Ovary (tissue), 9 donors: ENCODE results near the gene KMT2A. TPM values are rescaled to one million over a fixed set of nuclear protein-coding genes. Genes with fewer than 3 reads are reported as not detected.

ENCODE experiments used
- DNase-seq, 5 donors: peaks; one replicate each; pipeline ENCODE4 v3.0.0-alpha.2; 2019 to 2020
- H3K27ac ChIP-seq, 2 donors: fragments of 200-600 bp; one replicate each; pipeline versions ENCODE4 v1.5.1 to v1.8.0; 2019 to 2022
- H3K27me3 ChIP-seq: fragments of 200-600 bp; one replicate; pipeline ENCODE4 v1.8.0; 2022
- H3K36me3 ChIP-seq: fragments of 200-600 bp; sonication (generic); one replicate; pipeline ENCODE4 v1.5.1; 2019
- H3K4me1 ChIP-seq: one replicate; pipeline ENCODE4 v1.8.1; 2013; ENCODE audit warnings: mild to moderate bottlenecking, moderate library complexity; ENCODE audit not compliant: insufficient read depth
- H3K4me3 ChIP-seq: fragments of 200-600 bp; sonication (generic); one replicate; pipeline ENCODE4 v1.5.1; 2017
- H3K9me3 ChIP-seq, 2 donors: fragments of 200-600 bp in 1 of 2; sonication (generic) in 1 of 2; one replicate each; pipeline versions ENCODE4 v1.5.1 to v1.8.1; 2013 to 2019; ENCODE audit warnings: mild to moderate bottlenecking in 1 of 2, moderate library complexity in 1 of 2
- EP300 ChIP-seq: sonication (generic); formaldehyde crosslinking; IDR thresholded peaks from one replicate; pipeline ENCODE4 v1.6.1; 2017; ENCODE audit warnings: antibody characterized with exemption
- POLR2A ChIP-seq: fragments of 450-650 bp; IDR thresholded peaks from one replicate; pipeline ENCODE4 v1.6.1; 2017; ENCODE audit warnings: antibody characterized with exemption, mild to moderate bottlenecking, moderate library complexity
- WGBS, 3 donors: extraction: QIAGEN DNeasy Blood & Tissue Kit in 1 of 3; methylation state at CpG; one replicate each; pipeline versions ENCODE4 v1.1.5 to v1.1.7; 2013 to 2017; 5-methylcytosine and 5-hydroxymethylcytosine counted together
- intact Hi-C, 4 donors: fragments of 100-400 bp; cut with DNase I; formaldehyde crosslinking; loops; one replicate each; pipeline versions ENCODE4 v1.11.0 to v1.15.1; 2022 to 2023
- polyA plus RNA-seq, 2 donors: library from polyadenylated mRNA; stranded (reverse); fragments of 200-250 nt in 1 of 2; fragments of 350-450 nt in 1 of 2; fragmentation: Illumina TruSeq in 1 of 2; extraction: RNeasy Lipid Tissue Mini Kit (QIAGEN cat#74804) in 1 of 2; gene quantifications; one replicate each; pipeline ENCODE4 v1.2.3, GENCODE V29; 2013 to 2014
- total RNA-seq, 7 donors: library from RNA; depleted of rRNA in 2 of 7; stranded (reverse); fragments of >200 nt in 2 of 7; fragmentation: NEBNext Ultra II Directional in 3 of 7; extraction: Animal tissue kit (Norgen Biotek cat#: 25700) in 3 of 7; gene quantifications; one replicate each; pipeline versions ENCODE4 v1.1.0 to v1.2.4, GENCODE V29; 2016 to 2023
- TF ChIP-seq, protein P1 (sequence below), 3 donors: fragments of 450-650 bp in 2 of 3; fragments of 200-600 bp in 1 of 3; IDR thresholded peaks; one replicate each; pipeline versions ENCODE4 v1.5.1 to v1.8.0; 2016 to 2022; ENCODE audit warnings: antibody characterized with exemption in 3 of 3, mild to moderate bottlenecking in 1 of 3
- donor health status: DM: no; HTN: no; CAD: no; lungs with moderate emphysema.
- donor health status: DM: no; HTN: no; CAD: no.
- donor health status: Bipolar disorder and iron deficiency.
- donor health status: DM: yes; HTN: yes; CAD: no.
- donor health status: DM: no; HTN: no; CAD: no.
- donor health status: DM: yes; HTN: yes; CAD: no.

KMT2A gene
- total and polyA plus RNA-seq, 9 donors, result 25.8 to 107 (median 74.7) TPM

DNA sequence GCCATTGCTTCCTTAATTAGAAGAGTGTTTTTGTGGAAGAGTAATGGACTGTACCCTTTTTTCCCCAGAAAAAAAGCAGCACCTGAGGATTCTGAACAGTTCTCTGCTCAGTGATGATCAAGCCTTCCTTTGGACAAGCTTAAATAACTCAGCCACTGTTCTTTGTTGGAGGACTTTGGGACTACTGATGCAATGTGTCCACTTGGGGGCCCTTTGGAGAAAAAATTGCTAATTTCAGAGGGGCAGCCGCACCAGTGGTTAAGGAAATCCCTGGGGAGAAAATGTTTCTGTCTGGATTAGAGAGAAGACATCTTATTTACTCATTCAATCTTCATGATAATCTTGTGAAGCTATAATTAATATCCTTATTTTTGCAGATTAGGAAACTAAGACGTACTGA, 5.3 kb upstream of the KMT2A start:
- Histone ChIP-seq H3K27ac (no peak overlapping the region), H3K36me3 (no peaks in the 10 kb centered on the region), H3K4me3 (no peak overlapping the region), H3K9me3 (no peaks in the 10 kb centered on the region), H3K4me1 (no peaks in the 10 kb centered on the region), H3K27me3 (no peaks in the 10 kb centered on the region)
- TF ChIP-seq POLR2A (no peak), EP300 (no peak)
- TF ChIP-seq, protein P1, sequence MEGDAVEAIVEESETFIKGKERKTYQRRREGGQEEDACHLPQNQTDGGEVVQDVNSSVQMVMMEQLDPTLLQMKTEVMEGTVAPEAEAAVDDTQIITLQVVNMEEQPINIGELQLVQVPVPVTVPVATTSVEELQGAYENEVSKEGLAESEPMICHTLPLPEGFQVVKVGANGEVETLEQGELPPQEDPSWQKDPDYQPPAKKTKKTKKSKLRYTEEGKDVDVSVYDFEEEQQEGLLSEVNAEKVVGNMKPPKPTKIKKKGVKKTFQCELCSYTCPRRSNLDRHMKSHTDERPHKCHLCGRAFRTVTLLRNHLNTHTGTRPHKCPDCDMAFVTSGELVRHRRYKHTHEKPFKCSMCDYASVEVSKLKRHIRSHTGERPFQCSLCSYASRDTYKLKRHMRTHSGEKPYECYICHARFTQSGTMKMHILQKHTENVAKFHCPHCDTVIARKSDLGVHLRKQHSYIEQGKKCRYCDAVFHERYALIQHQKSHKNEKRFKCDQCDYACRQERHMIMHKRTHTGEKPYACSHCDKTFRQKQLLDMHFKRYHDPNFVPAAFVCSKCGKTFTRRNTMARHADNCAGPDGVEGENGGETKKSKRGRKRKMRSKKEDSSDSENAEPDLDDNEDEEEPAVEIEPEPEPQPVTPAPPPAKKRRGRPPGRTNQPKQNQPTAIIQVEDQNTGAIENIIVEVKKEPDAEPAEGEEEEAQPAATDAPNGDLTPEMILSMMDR (IDR thresholded peaks at IDR 0.05), result no peak
- DNase-seq, result no peak
- 45 to 64% (median 50%) methylated on average over 2 of the region's 2 CpGs for WGBS, 3 donors
- intact Hi-C loops, result no loop called here

DNA sequence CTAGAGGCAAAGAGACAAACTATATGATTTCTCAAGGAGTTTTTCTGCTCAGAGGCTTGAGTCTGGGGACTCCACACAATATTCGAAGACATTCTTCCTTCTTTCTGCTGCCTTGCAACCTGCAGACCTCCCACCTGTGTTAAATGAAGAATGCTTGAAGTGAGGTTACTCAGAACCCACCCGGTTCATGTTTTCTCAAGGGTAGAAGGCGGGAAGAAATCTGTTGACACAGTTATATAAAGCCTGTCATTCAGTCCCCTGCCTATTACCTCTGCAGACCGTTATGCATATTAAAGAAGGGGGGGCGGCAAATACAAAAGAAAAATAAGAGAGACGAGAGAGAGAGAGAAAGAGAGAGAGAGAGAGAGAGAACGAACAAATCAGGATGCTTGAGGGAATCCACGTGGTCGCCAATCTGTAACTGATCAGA, 2.2 kb upstream of the KMT2A start:
- WGBS, 3 donors, result 0 to 2% (median 1%) methylated on average over 9 of the region's 9 CpGs
- H3K36me3 ChIP-seq, result no peaks in the 10 kb centered on the region
- no peaks in the 10 kb centered on the region for H3K4me1 ChIP-seq
- H3K27ac ChIP-seq, result no peak overlapping the region
- DNase-seq, result no peak
- TF ChIP-seq POLR2A (no peak), EP300 (no peak)
- TF ChIP-seq, protein P1 (IDR thresholded peaks at IDR 0.05), result no peak
- no peaks in the 10 kb centered on the region for H3K27me3 ChIP-seq
- no peaks in the 10 kb centered on the region for H3K9me3 ChIP-seq
- intact Hi-C loops, result no loop called here
- H3K4me3 ChIP-seq, result peak overlapping the region; percentile 70

DNA sequence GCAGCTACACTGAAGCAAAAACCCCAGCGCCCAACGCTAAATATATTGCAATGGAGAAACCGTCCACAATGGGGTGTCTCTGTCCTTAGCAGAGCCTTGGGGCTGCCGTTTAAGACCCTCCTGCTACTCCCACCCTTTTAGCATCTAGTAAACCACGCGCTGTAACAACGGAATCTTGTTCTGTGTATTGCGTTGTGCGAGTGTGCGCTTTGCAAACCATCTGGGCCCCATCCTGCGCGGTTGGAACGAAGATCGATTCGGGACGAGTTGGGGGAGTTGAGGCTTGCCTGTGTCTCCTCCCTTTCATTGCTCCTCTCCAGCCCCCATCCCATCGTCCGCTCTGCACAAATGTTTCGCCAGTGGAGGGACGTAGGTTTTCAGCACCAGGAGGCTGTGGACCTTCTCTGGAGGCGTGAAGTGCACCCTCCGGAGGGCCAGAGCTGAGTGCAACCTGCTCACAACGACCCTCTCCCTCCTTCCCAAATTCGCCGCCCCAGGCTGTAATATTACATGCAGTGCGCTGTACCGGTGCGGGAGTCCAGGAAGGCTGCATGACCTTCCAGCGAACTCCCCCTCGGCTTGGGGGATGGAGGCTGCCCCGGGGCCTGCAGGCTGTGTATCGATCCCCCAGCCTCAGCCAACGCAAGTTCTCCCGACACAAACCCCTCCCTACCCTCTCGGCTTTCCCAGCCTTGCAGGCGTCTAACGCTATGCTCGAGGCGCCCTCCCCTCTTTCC, 1.6 kb upstream of the KMT2A start:
- Histone ChIP-seq H3K4me1 (no peaks in the 10 kb centered on the region), H3K9me3 (no peaks in the 10 kb centered on the region), H3K4me3 (peak overlapping the region; percentile 70), H3K27me3 (no peaks in the 10 kb centered on the region), H3K36me3 (no peaks in the 10 kb centered on the region), H3K27ac (no peak overlapping the region)
- TF ChIP-seq, protein P1 (IDR thresholded peaks at IDR 0.05), result no peak
- TF ChIP-seq EP300 (no peak), POLR2A (no peak)
- intact Hi-C loops, result loop anchor here in 2 of 4 donors (5.0 kb wide), 1 partner anchor 32 kb away; the partner anchor contains the start of gene ATP5MG (in 2 of the 2)
- peak; percentile 16 to 50 (median 35) for DNase-seq
- 0 to 1% (median 0%) methylated on average over 39 of the region's 39 CpGs for WGBS, 3 donors

DNA sequence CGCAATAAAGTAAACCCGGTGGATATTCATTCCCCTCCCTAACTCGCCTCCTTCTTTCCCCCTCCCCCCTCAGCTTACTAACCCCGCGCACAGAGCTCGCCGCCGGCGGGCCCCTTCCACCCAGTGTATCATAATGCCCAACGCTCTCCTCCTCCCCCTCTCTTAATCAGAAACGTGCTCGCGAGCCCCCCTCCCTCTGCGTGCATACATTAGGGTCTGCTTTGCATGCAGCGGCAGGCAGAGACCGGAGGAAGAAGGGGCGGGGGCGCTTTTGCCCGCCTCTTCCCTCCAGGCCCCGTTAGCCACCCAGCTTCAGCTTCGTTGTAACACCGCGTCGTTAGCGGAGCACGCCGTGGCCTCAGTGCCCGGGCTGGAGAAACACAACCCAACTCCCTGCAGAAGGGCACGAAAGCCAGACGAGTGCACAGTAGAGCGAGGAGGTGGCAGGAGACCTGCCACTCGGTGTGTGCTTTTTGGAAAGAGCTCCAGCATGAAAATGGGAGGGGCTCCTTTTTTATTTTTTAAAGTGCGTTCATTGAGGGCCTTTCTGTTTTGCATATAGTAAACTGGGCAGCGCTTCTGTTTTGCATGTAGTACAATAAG, 901 bp upstream of the KMT2A start:
- peak; percentile 26 to 65 (median 50) for DNase-seq
- peak overlapping the region; percentile 70 for H3K4me3 ChIP-seq
- WGBS, 3 donors, result 0 to 1% (median 1%) methylated on average over 34 of the region's 34 CpGs
- no peaks in the 10 kb centered on the region for H3K27me3 ChIP-seq
- H3K9me3 ChIP-seq, result no peaks in the 10 kb centered on the region
- intact Hi-C loops, result loop anchor here in 2 of 4 donors (5.0 kb wide), 1 partner anchor 33 kb away; the partner anchor contains the start of gene ATP5MG (in 2 of the 2)
- H3K27ac ChIP-seq, result peak overlapping the region; percentile 84 to 89
- H3K4me1 ChIP-seq, result peaks cover 3% of the 10 kb centered on the region
- TF ChIP-seq, protein P1 (IDR thresholded peaks at IDR 0.05), result no peak
- TF ChIP-seq POLR2A, result no peak
- TF ChIP-seq EP300, result no peak
- no peaks in the 10 kb centered on the region for H3K36me3 ChIP-seq
